OCI-LY3 (cell line): ENCODE results near the gene MAMDC2.

ENCODE experiments used
- EZH2phosphoT487 ChIP-seq: fragments of 200-600 bp; shearing (Covaris generic); IDR thresholded peaks from 2 replicates; pipeline ENCODE4 v1.6.1; 2018; ENCODE audit warnings: antibody characterized with exemption, mixed run types, low read depth
- TF ChIP-seq, protein P1 (sequence below): fragments of 200-600, 300-600 bp; sonication (generic); IDR thresholded peaks from 2 replicates; pipeline ENCODE4 v1.5.1; 2014; ENCODE audit warnings: antibody characterized with exemption, low read length, low read depth

DNA sequence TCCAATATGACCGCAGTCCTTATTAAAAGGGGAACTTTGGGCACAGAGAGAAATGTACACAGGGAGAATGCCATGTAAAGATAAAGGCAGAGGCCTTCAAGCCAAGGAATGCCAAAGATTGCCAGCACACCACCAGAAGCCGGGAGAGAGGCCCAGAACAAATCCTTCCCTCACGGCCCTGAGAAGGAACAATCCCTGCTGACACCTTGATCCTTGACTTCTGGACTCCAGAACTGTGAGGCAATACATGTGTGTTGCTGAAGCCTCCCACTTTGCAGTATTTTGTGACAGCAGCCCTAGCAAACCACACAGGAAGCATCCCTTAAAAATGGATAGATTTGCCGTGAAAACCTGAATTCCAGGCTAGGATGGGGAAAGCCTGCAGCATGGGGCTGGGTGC lies 80.0 kb downstream of the MAMDC2 start:
- TF ChIP-seq, protein P1, sequence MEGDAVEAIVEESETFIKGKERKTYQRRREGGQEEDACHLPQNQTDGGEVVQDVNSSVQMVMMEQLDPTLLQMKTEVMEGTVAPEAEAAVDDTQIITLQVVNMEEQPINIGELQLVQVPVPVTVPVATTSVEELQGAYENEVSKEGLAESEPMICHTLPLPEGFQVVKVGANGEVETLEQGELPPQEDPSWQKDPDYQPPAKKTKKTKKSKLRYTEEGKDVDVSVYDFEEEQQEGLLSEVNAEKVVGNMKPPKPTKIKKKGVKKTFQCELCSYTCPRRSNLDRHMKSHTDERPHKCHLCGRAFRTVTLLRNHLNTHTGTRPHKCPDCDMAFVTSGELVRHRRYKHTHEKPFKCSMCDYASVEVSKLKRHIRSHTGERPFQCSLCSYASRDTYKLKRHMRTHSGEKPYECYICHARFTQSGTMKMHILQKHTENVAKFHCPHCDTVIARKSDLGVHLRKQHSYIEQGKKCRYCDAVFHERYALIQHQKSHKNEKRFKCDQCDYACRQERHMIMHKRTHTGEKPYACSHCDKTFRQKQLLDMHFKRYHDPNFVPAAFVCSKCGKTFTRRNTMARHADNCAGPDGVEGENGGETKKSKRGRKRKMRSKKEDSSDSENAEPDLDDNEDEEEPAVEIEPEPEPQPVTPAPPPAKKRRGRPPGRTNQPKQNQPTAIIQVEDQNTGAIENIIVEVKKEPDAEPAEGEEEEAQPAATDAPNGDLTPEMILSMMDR: no peak
- no peak for TF ChIP-seq EZH2phosphoT487
